ENCODE data around the gene REEP5. TPM values are rescaled to one million over a fixed set of nuclear protein-coding genes. Genes with fewer than 3 reads are reported as not detected.
"Not testable (repeated sequence)": the region's sequence is repeated elsewhere in the genome, so short reads cannot be mapped to it uniquely, and the experiment has no call there.

REEP5 gene
- total RNA-seq, result 73.6 TPM

GRCh38 chr5:112921833-112922817, at the start of gene REEP5:
Gene REEP5, minus strand, starts transcription at chr5:112922227. Its CDS starts 37 bp downstream, at chr5:112922190.
- DNase-seq (ENCODE audit: low spot score) (peak; percentile 87), ATAC-seq (peak; percentile 94)
- intact Hi-C loops (cut with DNase I), result no loop called here

- intact Hi-C loops (cut with DNase I), result no loop called here
- no peak for ATAC-seq
- DNase-seq (ENCODE audit: low spot score), result no peak
Measured at GRCh38 chr5:112971276-112971675, 49.2 kb upstream of the REEP5 start.

GRCh38 chr5:112968411-112969106, 46.5 kb upstream of the REEP5 start:
- DNase-seq (ENCODE audit: low spot score) (no peak), ATAC-seq (no peak)
- intact Hi-C loops (cut with DNase I), result no loop called here

GRCh38 chr5:112967520-112968083, 45.6 kb upstream of the REEP5 start:
- no peak for ATAC-seq
- no peak for DNase-seq (ENCODE audit: low spot score)
- intact Hi-C loops (cut with DNase I), result no loop called here

- ATAC-seq, result no peak
- intact Hi-C loops (cut with DNase I), result no loop called here
- DNase-seq (ENCODE audit: low spot score), result no peak
Measured at GRCh38 chr5:112965733-112966306, 43.8 kb upstream of the REEP5 start.

GRCh38 chr5:112963374-112963733, 41.3 kb upstream of the REEP5 start:
- intact Hi-C loops (cut with DNase I); ATAC-seq; DNase-seq (ENCODE audit: low spot score): not testable (repeated sequence)

GRCh38 chr5:112960863-112961504, 39.0 kb upstream of the REEP5 start:
- no peak for ATAC-seq
- DNase-seq (ENCODE audit: low spot score), result no peak

GRCh38 chr5:112960315-112960714, 38.3 kb upstream of the REEP5 start:
- ATAC-seq (no peak), DNase-seq (ENCODE audit: low spot score) (no peak)
- intact Hi-C loops (cut with DNase I), result no loop called here

More at GRCh38 chr5:112960863-112961504, 39.0 kb upstream of the REEP5 start:
- intact Hi-C loops (cut with DNase I), result no loop called here

- intact Hi-C loops (cut with DNase I); DNase-seq (ENCODE audit: low spot score); ATAC-seq: not testable (repeated sequence)
Measured at GRCh38 chr5:112959872-112960271, 37.8 kb upstream of the REEP5 start.

GRCh38 chr5:112958093-112959088, 36.4 kb upstream of the REEP5 start:
- peak; percentile 75 for ATAC-seq
- intact Hi-C loops (cut with DNase I), result no loop called here
- no peak for DNase-seq (ENCODE audit: low spot score)

- intact Hi-C loops (cut with DNase I), result no loop called here
- no peak for DNase-seq (ENCODE audit: low spot score)
- no peak for ATAC-seq
Measured at GRCh38 chr5:112957036-112957808, 35.2 kb upstream of the REEP5 start.

- DNase-seq (ENCODE audit: low spot score) (no peak), ATAC-seq (no peak)
- intact Hi-C loops (cut with DNase I), result no loop called here
Measured at GRCh38 chr5:112956606-112957005, 34.6 kb upstream of the REEP5 start.

GRCh38 chr5:112951124-112951702, 29.2 kb upstream of the REEP5 start:
- intact Hi-C loops (cut with DNase I), result no loop called here
- DNase-seq (ENCODE audit: low spot score), result no peak
- ATAC-seq, result no peak

GRCh38 chr5:112948458-112948857, 26.4 kb upstream of the REEP5 start:
- ATAC-seq, result no peak
- no peak for DNase-seq (ENCODE audit: low spot score)
- intact Hi-C loops (cut with DNase I), result no loop called here

- no peak for ATAC-seq
- intact Hi-C loops (cut with DNase I), result no loop called here
- no peak for DNase-seq (ENCODE audit: low spot score)
Measured at GRCh38 chr5:112940670-112941069, 18.6 kb upstream of the REEP5 start.

GRCh38 chr5:112938286-112938685, 16.3 kb upstream of the REEP5 start:
- DNase-seq (ENCODE audit: low spot score) (no peak), ATAC-seq (no peak)
- intact Hi-C loops (cut with DNase I), result no loop called here

- intact Hi-C loops (cut with DNase I), result no loop called here
- ATAC-seq (no peak), DNase-seq (ENCODE audit: low spot score) (no peak)
Measured at GRCh38 chr5:112935675-112936074, 13.6 kb upstream of the REEP5 start.

Data from sciatic nerve (tissue), 2 donors.